A549 (cell line): ENCODE results near the gene CEP164.
"Not testable (repeated sequence)": the region's sequence is repeated elsewhere in the genome, so short reads cannot be mapped to it uniquely, and the experiment has no call there.

Experiments
- POLR2A ChIP-seq: IDR thresholded peaks from 2 replicates; pipeline ENCODE4 v1.6.1; 2012; ENCODE audit warnings: mild to moderate bottlenecking, low read length
- POLR2AphosphoS2 ChIP-seq: conservative IDR thresholded peaks from 2 replicates; pipeline ENCODE4 v1.6.1; 2012; ENCODE audit warnings: low read length, improper control_type of control experiment, inconsistent platforms
- TF ChIP-seq, protein P1 (sequence below): fragments of >200 bp; sonication (Bioruptor Twin); formaldehyde crosslinking; IDR thresholded peaks from 3 replicates; pipeline ENCODE4 v1.5.1; 2016

DNA sequence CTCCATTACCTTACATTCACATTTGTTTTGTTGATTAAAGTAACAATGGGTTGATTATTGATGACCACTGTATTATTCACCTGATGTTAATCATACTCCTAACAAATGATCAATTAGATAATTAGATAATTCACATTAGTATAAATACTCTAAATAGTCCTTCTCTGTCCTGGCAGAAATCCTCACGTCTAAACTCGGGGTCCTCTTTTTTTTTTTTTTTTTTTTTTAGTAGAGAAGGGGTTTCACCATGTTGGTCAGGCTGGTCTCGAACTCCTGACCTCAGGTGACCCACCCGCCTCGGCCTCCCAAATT, 443 bp upstream of the CEP164 start:
- TF ChIP-seq POLR2AphosphoS2, POLR2A: not testable (repeated sequence)
- TF ChIP-seq, protein P1, sequence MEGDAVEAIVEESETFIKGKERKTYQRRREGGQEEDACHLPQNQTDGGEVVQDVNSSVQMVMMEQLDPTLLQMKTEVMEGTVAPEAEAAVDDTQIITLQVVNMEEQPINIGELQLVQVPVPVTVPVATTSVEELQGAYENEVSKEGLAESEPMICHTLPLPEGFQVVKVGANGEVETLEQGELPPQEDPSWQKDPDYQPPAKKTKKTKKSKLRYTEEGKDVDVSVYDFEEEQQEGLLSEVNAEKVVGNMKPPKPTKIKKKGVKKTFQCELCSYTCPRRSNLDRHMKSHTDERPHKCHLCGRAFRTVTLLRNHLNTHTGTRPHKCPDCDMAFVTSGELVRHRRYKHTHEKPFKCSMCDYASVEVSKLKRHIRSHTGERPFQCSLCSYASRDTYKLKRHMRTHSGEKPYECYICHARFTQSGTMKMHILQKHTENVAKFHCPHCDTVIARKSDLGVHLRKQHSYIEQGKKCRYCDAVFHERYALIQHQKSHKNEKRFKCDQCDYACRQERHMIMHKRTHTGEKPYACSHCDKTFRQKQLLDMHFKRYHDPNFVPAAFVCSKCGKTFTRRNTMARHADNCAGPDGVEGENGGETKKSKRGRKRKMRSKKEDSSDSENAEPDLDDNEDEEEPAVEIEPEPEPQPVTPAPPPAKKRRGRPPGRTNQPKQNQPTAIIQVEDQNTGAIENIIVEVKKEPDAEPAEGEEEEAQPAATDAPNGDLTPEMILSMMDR: not testable (repeated sequence)
